ENCODE measurements around the gene GALNT8.

GALNT8 gene

GRCh38 chr12:4719821-4720636 is at the start of gene GALNT8:
Gene GALNT8, plus strand, starts transcription at chr12:4720400. Its CDS starts 278 bp downstream, at chr12:4720678.
- H3K4me3 ChIP-seq (ENCODE audit: low read depth, low read length): no peak within 1 kb of the TSS
- no peak for TF ChIP-seq CTCF (IDR thresholded peaks at IDR 0.05; ENCODE audit: borderline replicate concordance, insufficient read depth, low read depth, low read length)

GRCh38 chr12:4679711-4680110 is 40.5 kb upstream of the GALNT8 start:
- no peak overlapping the region for H3K4me3 ChIP-seq (ENCODE audit: low read depth, low read length)
- no peak for TF ChIP-seq CTCF (IDR thresholded peaks at IDR 0.05; ENCODE audit: borderline replicate concordance, insufficient read depth, low read depth, low read length)

- H3K4me3 ChIP-seq (ENCODE audit: low read depth, low read length): no peak overlapping the region
- TF ChIP-seq CTCF (IDR thresholded peaks at IDR 0.05; ENCODE audit: borderline replicate concordance, insufficient read depth, low read depth, low read length): no peak
These were observed 38.5 kb upstream of the GALNT8 start for GRCh38 chr12:4681732-4682131.

- TF ChIP-seq CTCF (IDR thresholded peaks at IDR 0.05; ENCODE audit: borderline replicate concordance, insufficient read depth, low read depth, low read length): no peak
These were observed 34.9 kb upstream of the GALNT8 start for GRCh38 chr12:4685317-4685716.

GRCh38 chr12:4690760-4691159 is 29.4 kb upstream of the GALNT8 start:
- H3K4me3 ChIP-seq (ENCODE audit: low read depth, low read length): no peak overlapping the region
- no peak for TF ChIP-seq CTCF (IDR thresholded peaks at IDR 0.05; ENCODE audit: borderline replicate concordance, insufficient read depth, low read depth, low read length)

More at GRCh38 chr12:4685317-4685716, 34.9 kb upstream of the GALNT8 start:
- no peak overlapping the region for H3K4me3 ChIP-seq (ENCODE audit: low read depth, low read length)

- no peak for TF ChIP-seq CTCF (IDR thresholded peaks at IDR 0.05; ENCODE audit: borderline replicate concordance, insufficient read depth, low read depth, low read length)
- H3K4me3 ChIP-seq (ENCODE audit: low read depth, low read length): no peak overlapping the region
These were observed 19.6 kb upstream of the GALNT8 start for GRCh38 chr12:4700621-4701026.

Data from GM12875 (cell line).